Endothelial cell of umbilical vein (primary cell): Measurements from ENCODE around the gene MLH1. TPM values are rescaled to one million over a fixed set of nuclear protein-coding genes. Genes with fewer than 3 reads are reported as not detected.

Experiments
- Bru-seq: library from RNA; stranded (reverse); fragments of 400-500 nt; gene quantifications from one replicate; lab custom pipeline; 2021; lab: Mats Ljungman, UMichigan
- BruChase-seq, 2 experiments: library from RNA; stranded (reverse); fragments of 400-500 nt; gene quantifications; one replicate each; lab custom pipeline; 2021; lab: Mats Ljungman, UMichigan
- BruUV-seq: library from RNA; stranded (reverse); fragments of 400-500 nt; replicated peaks from 2 replicates; lab custom pipeline; 2021; lab: Mats Ljungman, UMichigan
- CTCF ChIA-PET: fragments of 300-600, 350-600 bp; sonication (Branson Sonifier 250); formaldehyde crosslinking; loops from one replicate; lab custom pipeline; 2021; ENCODE audit warnings: antibody characterized with exemption, inconsistent platforms; lab: Charles Lee
- POLR2A ChIA-PET: fragments of 300-600, 350-600 bp; sonication (Branson Sonifier 250); formaldehyde crosslinking; loops from one replicate; lab custom pipeline; 2021; ENCODE audit warnings: antibody characterized with exemption, inconsistent platforms; lab: Charles Lee
- DNase-seq: peaks from one replicate; pipeline ENCODE4 v3.0.0-alpha.2; 2011; ENCODE audit warnings: low read depth, low spot score
- FAIRE-seq: peaks from 2 replicates; lab custom pipeline; 2011; peaks lifted over from hg19 to GRCh38; lab: Jason Lieb, UNC
- H2AFZ ChIP-seq: 2 replicates; pipeline ENCODE4 v1.6.0; 2012; ENCODE audit warnings: low read depth, low read length, control low read depth, inconsistent platforms
- H3K27ac ChIP-seq: 2 replicates; pipeline ENCODE4 v1.5.1; 2011; ENCODE audit warnings: low read depth, mild to moderate bottlenecking, control low read depth, low read length, moderate library complexity; ENCODE audit not compliant: insufficient read depth
- H3K27me3 ChIP-seq, 2 experiments: 2 replicates each; pipeline versions ENCODE4 v1.6.0 to v1.6.1; 2011; ENCODE audit warnings: low read length in 2 of 2, mixed read lengths in 1 of 2; ENCODE audit not compliant: control insufficient read depth in 2 of 2, insufficient read depth in 2 of 2
- H3K36me3 ChIP-seq, 2 experiments: 2 replicates in 1 of 2; 3 replicates in 1 of 2; pipeline ENCODE4 v1.5.1; 2011; ENCODE audit warnings: low read length in 2 of 2, mild to moderate bottlenecking in 1 of 2, moderate library complexity in 1 of 2; ENCODE audit not compliant: control insufficient read depth in 2 of 2, insufficient read depth in 2 of 2; ENCODE audit errors: extremely low read depth in 1 of 2
- H3K4me1 ChIP-seq: 3 replicates; pipeline ENCODE4 v1.5.1; 2011; ENCODE audit warnings: mild to moderate bottlenecking, low read length; ENCODE audit not compliant: control insufficient read depth, insufficient read depth; ENCODE audit errors: extremely low read depth
- H3K4me2 ChIP-seq: 2 replicates; pipeline ENCODE4 v1.6.1; 2011; ENCODE audit warnings: low read length, control low read depth, mixed read lengths; ENCODE audit not compliant: insufficient read depth
- H3K4me3 ChIP-seq, 3 experiments: fragments of 200-600 bp in 1 of 3; sonication (generic), shearing (Covaris generic) in 1 of 3; replicated peaks in 1 of 3; 2 replicates each; pipeline ENCODE4 v1.5.1; 2011 to 2016; ENCODE audit warnings: control low read depth in 3 of 3, low read length in 3 of 3, mild to moderate bottlenecking in 2 of 3, inconsistent platforms in 1 of 3, low read depth in 1 of 3, moderate library complexity in 1 of 3; ENCODE audit not compliant: insufficient read depth in 1 of 3
- H3K79me2 ChIP-seq: 2 replicates; pipeline ENCODE4 v1.6.0; 2012; ENCODE audit warnings: low read length, inconsistent platforms; ENCODE audit not compliant: control insufficient read depth, insufficient read depth
- H3K9ac ChIP-seq: replicated peaks from 2 replicates; pipeline ENCODE3; 2011; ENCODE audit warnings: low read length, control low read depth; ENCODE audit not compliant: insufficient read depth; ENCODE audit errors: extremely low read depth
- H3K9me1 ChIP-seq: replicated peaks from 3 replicates; pipeline ENCODE4 v1.6.0; 2011; ENCODE audit warnings: mild to moderate bottlenecking, low read length; ENCODE audit not compliant: control insufficient read depth, insufficient read depth; ENCODE audit errors: extremely low read depth
- H3K9me3 ChIP-seq: replicated peaks from 2 replicates; pipeline ENCODE4 v1.5.1; 2012; ENCODE audit warnings: low read length, inconsistent platforms; ENCODE audit not compliant: control insufficient read depth, insufficient read depth
- H4K20me1 ChIP-seq: replicated peaks from 2 replicates; pipeline ENCODE3; 2011; ENCODE audit warnings: mild to moderate bottlenecking, low read length; ENCODE audit not compliant: control insufficient read depth, insufficient read depth; ENCODE audit errors: extremely low read depth
- CTCF ChIP-seq, 2 donors: IDR thresholded peaks; 1 replicate in 1 of 2; 2 replicates in 1 of 2; pipeline ENCODE4 v1.5.1; 2011; ENCODE audit warnings: low read length in 2 of 2, mild to moderate bottlenecking in 2 of 2, moderate library complexity in 2 of 2, control low read depth in 1 of 2, inconsistent platforms in 1 of 2, low read depth in 1 of 2; ENCODE audit not compliant: insufficient read depth in 1 of 2; ENCODE audit errors: extremely low read depth in 1 of 2
- EZH2 ChIP-seq: IDR thresholded peaks from 2 replicates; pipeline ENCODE4 v1.6.1; 2012; ENCODE audit warnings: borderline replicate concordance, low read depth, mild to moderate bottlenecking, moderate library complexity, low read length, inconsistent platforms; ENCODE audit not compliant: severe bottlenecking
- FOS ChIP-seq: IDR thresholded peaks from 2 replicates; pipeline ENCODE4 v1.6.1; 2011; ENCODE audit warnings: mild to moderate bottlenecking, low read length, moderate library complexity, borderline replicate concordance; ENCODE audit not compliant: insufficient read depth
- GATA2 ChIP-seq: IDR thresholded peaks from 2 replicates; pipeline ENCODE4 v1.7.0; 2011; ENCODE audit warnings: low read depth, mild to moderate bottlenecking, moderate library complexity, mixed read lengths, low read length; ENCODE audit not compliant: insufficient read length, insufficient read depth
- JUN ChIP-seq: IDR thresholded peaks from 2 replicates; pipeline ENCODE4 v1.6.1; 2011; ENCODE audit warnings: borderline replicate concordance, low read depth; ENCODE audit not compliant: insufficient read length, insufficient read depth
- MAX ChIP-seq: IDR thresholded peaks from 2 replicates; pipeline ENCODE4 v1.6.1; 2011; ENCODE audit not compliant: insufficient read depth, insufficient read length
- MYC ChIP-seq: IDR thresholded peaks from one replicate; pipeline ENCODE4 v1.6.1; 2011; ENCODE audit warnings: mild to moderate bottlenecking, low read depth, low read length
- POLR2A ChIP-seq: IDR thresholded peaks from 2 replicates; pipeline ENCODE4 v1.6.1; 2012; ENCODE audit warnings: low read depth, mild to moderate bottlenecking, control low read depth, low read length
- POLR2AphosphoS5 ChIP-seq: IDR thresholded peaks from 2 replicates; pipeline ENCODE4 v1.6.1; 2012; ENCODE audit warnings: low read depth, mild to moderate bottlenecking, control low read depth, low read length, moderate library complexity; ENCODE audit not compliant: insufficient read depth
- dilution Hi-C: fragments of 300-500 bp; cut with MboI; formaldehyde crosslinking; loops from one replicate; pipeline ENCODE4 v1.15.0; 2019; ENCODE audit warnings: low sequenced_read_pairs; ENCODE audit not compliant: extremely low pct_ligation_motif_present
- intact Hi-C: fragments of 100-400 bp; cut with micrococcal nuclease; formaldehyde crosslinking; loops from one replicate; pipeline ENCODE4 v1.10.0; 2022
- long read RNA-seq: library from polyadenylated mRNA; stranded (forward); transcript quantifications from one replicate; pipeline ENCODE4 v2.0.0, GENCODE V29; 2021
- polyA minus RNA-seq, 3 experiments: library from RNA; depleted of rRNA, polyadenylated mRNA; stranded (reverse); fragments of >200 nt; gene quantifications; 1 replicate in 1 of 3; 2 replicates in 2 of 3; pipeline ENCODE4 v1.2.3, GENCODE V29; 2011
- polyA plus RNA-seq, 4 experiments: library from polyadenylated mRNA; depleted of rRNA in 3 of 4; stranded (reverse) in 3 of 4; unstranded in 1 of 4; fragments of >200 nt; gene quantifications; 2 replicates each; pipeline versions ENCODE4 v1.2.1 to v1.2.3, GENCODE V29; 2011 to 2012; ENCODE audit warnings: missing spikeins in 1 of 4
- total RNA-seq: library from RNA; stranded (reverse); gene quantifications from 2 replicates; pipeline ENCODE4 v1.2.3, GENCODE V29; 2021

Gene MLH1
- total RNA-seq: 30.1 and 32.9 TPM in 2 replicates
- 19.2 and 22.2 TPM in 2 replicates for polyA plus RNA-seq
- polyA plus RNA-seq (2011; cell fraction: cytosol; rRNA removed): 28.7 and 35.5 TPM in 2 replicates
- 36.9 and 37.4 TPM in 2 replicates for polyA plus RNA-seq (2011; cell fraction: nucleus; rRNA removed)
- polyA plus RNA-seq (2012): 21.1 and 24.6 TPM in 2 replicates
- 28.9 and 39.7 TPM in 2 replicates for polyA minus RNA-seq
- 27.9 TPM for polyA minus RNA-seq (2011; cell fraction: cytosol; rRNA and poly(A)+ RNA removed)
- polyA minus RNA-seq (2011; cell fraction: nucleus; rRNA and poly(A)+ RNA removed): 23.3 and 25.9 TPM in 2 replicates
- percentile 73 among the genes with signal in this experiment for Bru-seq, nascent RNA
- percentile 56 among the genes with signal in this experiment for BruChase-seq, experiment 1, labeled RNA remaining after a 6-hour chase
- BruChase-seq, experiment 2, labeled RNA remaining after a 2-hour chase: percentile 64 among the genes with signal in this experiment
- long read RNA-seq, transcript MLH1-201 (19 exons, 2,752 nt): major isoform, 69 of 103 reads
- long read RNA-seq, partial matches to known transcripts: 8 of 103 reads
- long read RNA-seq, other reads (novel, unspliced or antisense): 24 of 103 reads

- peak; percentile 100 for DNase-seq
- BruUV-seq: TSS peak; percentile 86
- Histone ChIP-seq H3K79me2 (peaks cover 41% of the 10 kb centered on the region), H3K9me1 (no peaks in the 10 kb centered on the region), H3K4me2 (peak within 1 kb of the TSS; percentile 97), H4K20me1 (peaks cover 2% of the 10 kb centered on the region), H3K27ac (peak within 1 kb of the TSS; percentile 97), H3K9me3 (no peaks in the 10 kb centered on the region), H2AFZ (peak within 1 kb of the TSS; percentile 77), H3K27me3 (no peaks in the 10 kb centered on the region), H3K4me3 (peak within 1 kb of the TSS; percentile 32 to 89 (median 76)), H3K36me3 (peaks cover 0 to 2% of the 10 kb centered on the region in 2 experiments), H3K9ac (peak within 1 kb of the TSS; percentile 95), H3K4me1 (peaks cover 43% of the 10 kb centered on the region)
- ChIA-PET CTCF (interaction anchor here (0.7 to 1.7 kb wide), 6 partner anchors 24 to 220 kb away, joined by 3 to 15 read pairs (median 4); no protein-coding TSS in a partner anchor), POLR2A (interaction anchor here (0.8 kb wide), 2 partner anchors 189 to 251 kb away, joined by 3 to 4 read pairs; no protein-coding TSS in a partner anchor)
- TF ChIP-seq CTCF (IDR thresholded peaks at IDR 0.05; ENCODE audit: extremely low read depth in 1 of 2, insufficient read depth in 1 of 2, low read depth in 1 of 2, low read length in 2 of 2): no peak
- peak; percentile 69 for TF ChIP-seq MAX
- TF ChIP-seq FOS: no peak
- TF ChIP-seq MYC: no peak
- peak; percentile 91 for TF ChIP-seq POLR2A
- TF ChIP-seq JUN: no peak
- no peak for TF ChIP-seq GATA2
- peak; percentile 91 for TF ChIP-seq POLR2AphosphoS5
- TF ChIP-seq EZH2: no peak
- FAIRE-seq: peak; percentile 100
- intact Hi-C loops: loop anchor here (1.0 to 5.0 kb wide), 4 partner anchors 49 to 959 kb away; partner anchors contain the start of gene TRANK1
- dilution Hi-C loops: no loop called here
These were observed at the start of gene MLH1 for GRCh38 chr3:36993326-36994283. Gene MLH1, plus strand, starts transcription at chr3:36993518. Its CDS starts 30 bp downstream, at chr3:36993548.
